CD4-positive, alpha-beta T cell (primary cell): ENCODE measurements around the gene NKAIN2. TPM values are rescaled to one million over a fixed set of nuclear protein-coding genes. Genes with fewer than 3 reads are reported as not detected.

Experiments used
- ATAC-seq: fragments of 200-7000 bp; cut with Tn5 transposase; one replicate; pipeline ENCODE4 v1.10.0; 2022; ENCODE audit warnings: mild to moderate bottlenecking; ENCODE audit not compliant: poor library complexity
- CTCF ChIA-PET: fragments of 350-600 bp; sonication (Branson Sonifier 250); formaldehyde crosslinking; loops from one replicate; lab custom pipeline; 2021; ENCODE audit warnings: antibody characterized with exemption, inconsistent platforms; lab: Charles Lee
- POLR2A ChIA-PET: fragments of 350-600 bp; sonication (Branson Sonifier 250); formaldehyde crosslinking; loops from one replicate; lab custom pipeline; 2021; ENCODE audit warnings: antibody characterized with exemption, inconsistent platforms; lab: Charles Lee
- DNase-seq, 14 experiments: peaks; one replicate each; pipeline ENCODE4 v3.0.0-alpha.2; 2013 to 2020; ENCODE audit warnings: mixed read lengths in 2 of 14
- H3K27ac ChIP-seq, 2 donors: one replicate each; pipeline versions ENCODE4 v1.5.1 to v1.7.0; 2013; ENCODE audit warnings: low read length in 2 of 2, low read depth in 1 of 2, mild to moderate bottlenecking in 1 of 2
- H3K27me3 ChIP-seq, 2 experiments: 1 replicate in 1 of 2; 2 replicates in 1 of 2; pipeline versions ENCODE4 v1.6.1 to v1.7.0; 2013; ENCODE audit warnings: low read length in 2 of 2, control low read depth in 1 of 2, mild to moderate bottlenecking in 1 of 2, moderate library complexity in 1 of 2; ENCODE audit not compliant: insufficient read depth in 2 of 2, control insufficient read depth in 1 of 2
- H3K36me3 ChIP-seq: one replicate; pipeline ENCODE4 v1.6.1; 2013; ENCODE audit warnings: low read length, control low read depth; ENCODE audit not compliant: insufficient read depth
- H3K4me1 ChIP-seq: one replicate; pipeline ENCODE4 v1.6.1; 2013; ENCODE audit warnings: low read length, control low read depth; ENCODE audit not compliant: insufficient read depth
- H3K4me3 ChIP-seq: one replicate; pipeline ENCODE4 v1.5.1; 2013; ENCODE audit warnings: mild to moderate bottlenecking, low read length, moderate library complexity
- H3K9me3 ChIP-seq, 2 experiments: 1 replicate in 1 of 2; 2 replicates in 1 of 2; pipeline versions ENCODE4 v1.6.1 to v1.7.0; 2013; ENCODE audit warnings: low read length in 2 of 2, mild to moderate bottlenecking in 2 of 2, control low read depth in 1 of 2, moderate library complexity in 1 of 2; ENCODE audit not compliant: control insufficient read depth in 1 of 2, insufficient read depth in 1 of 2
- H3K27ac Mint-ChIP-seq: one replicate; pipeline ENCODE4 v1.8.0; 2020; ENCODE audit warnings: mixed read lengths
- H3K27me3 Mint-ChIP-seq: one replicate; pipeline ENCODE4 v1.8.0; 2021; ENCODE audit warnings: mixed read lengths
- H3K36me3 Mint-ChIP-seq: one replicate; pipeline ENCODE4 v1.8.0; 2021; ENCODE audit warnings: low read depth, mixed read lengths
- H3K4me1 Mint-ChIP-seq: one replicate; pipeline ENCODE4 v1.8.0; 2021; ENCODE audit warnings: low read depth, mixed read lengths
- H3K4me3 Mint-ChIP-seq: one replicate; pipeline ENCODE4 v1.8.0; 2020; ENCODE audit warnings: mild to moderate bottlenecking, mixed read lengths
- H3K9me3 Mint-ChIP-seq: one replicate; pipeline ENCODE4 v1.8.0; 2020; ENCODE audit warnings: mixed read lengths
- CTCF ChIP-seq: fragments of 200-600 bp; IDR thresholded peaks from one replicate; pipeline ENCODE4 v1.8.0; 2022; ENCODE audit warnings: antibody characterized with exemption, mild to moderate bottlenecking
- intact Hi-C, 2 experiments: fragments of 100-400 bp; cut with DNase I in 1 of 2; cut with micrococcal nuclease in 1 of 2; formaldehyde crosslinking; loops; one replicate each; pipeline versions ENCODE4 v1.15.1 to v1.9.0; 2023 to 2025; cut with DNase I, micrococcal nuclease
- total RNA-seq, 174 experiments: library from RNA in 2 of 174; stranded (reverse) in 2 of 174; gene quantifications; one replicate each; pipeline ENCODE4 v1.2.3 and lab custom pipeline; 2021 to 2026

Gene NKAIN2
- total RNA-seq, 2 experiments from 2014 or later = not detected

GRCh38 chr6:124714728-124715127, 911.1 kb downstream of the NKAIN2 start:
- DNase-seq = no peak

GRCh38 chr6:124719913-124720312, 916.2 kb downstream of the NKAIN2 start:
- H3K4me3 ChIP-seq = no peak overlapping the region
- ATAC-seq = no peak
- Mint-ChIP-seq H3K27me3 (no peaks in the 10 kb centered on the region), H3K9me3 (peaks cover under 1% of the 10 kb centered on the region), H3K27ac (no peak overlapping the region), H3K4me3 (no peak overlapping the region), H3K36me3 (no peaks in the 10 kb centered on the region), H3K4me1 (no peaks in the 10 kb centered on the region)
- H3K27me3 ChIP-seq = no peaks in the 10 kb centered on the region
- TF ChIP-seq CTCF = no peak
- no peak for DNase-seq
- H3K36me3 ChIP-seq = no peaks in the 10 kb centered on the region
- H3K27ac ChIP-seq = no peak overlapping the region
- H3K4me1 ChIP-seq = no peaks in the 10 kb centered on the region
- peaks cover 0 to 4% of the 10 kb centered on the region in 2 experiments for H3K9me3 ChIP-seq
- ChIA-PET POLR2A (no interaction called here), CTCF (no interaction called here)
- intact Hi-C loops = no loop called here

More at GRCh38 chr6:124714728-124715127, 911.1 kb downstream of the NKAIN2 start:
- CTCF ChIA-PET = no interaction called here
- H3K4me1 ChIP-seq = no peaks in the 10 kb centered on the region
- Mint-ChIP-seq H3K4me3 (no peak overlapping the region), H3K4me1 (no peaks in the 10 kb centered on the region), H3K27me3 (no peaks in the 10 kb centered on the region), H3K9me3 (no peaks in the 10 kb centered on the region), H3K36me3 (no peaks in the 10 kb centered on the region), H3K27ac (no peak overlapping the region)
- H3K9me3 ChIP-seq = peaks cover 0 to 4% of the 10 kb centered on the region in 2 experiments
- no peak overlapping the region for H3K27ac ChIP-seq
- no peaks in the 10 kb centered on the region for H3K27me3 ChIP-seq
- intact Hi-C loops = no loop called here
- H3K4me3 ChIP-seq = no peak overlapping the region
- TF ChIP-seq CTCF = no peak
- ATAC-seq = no peak
- H3K36me3 ChIP-seq = no peaks in the 10 kb centered on the region
- POLR2A ChIA-PET = no interaction called here

- ATAC-seq (no peak), DNase-seq (no peak)
- intact Hi-C loops = no loop called here
- no peak overlapping the region for H3K4me3 ChIP-seq
- Mint-ChIP-seq H3K4me3 (no peak overlapping the region), H3K27ac (no peak overlapping the region), H3K27me3 (no peaks in the 10 kb centered on the region), H3K9me3 (peaks cover 2% of the 10 kb centered on the region), H3K36me3 (no peaks in the 10 kb centered on the region), H3K4me1 (no peaks in the 10 kb centered on the region)
- no peaks in the 10 kb centered on the region for H3K4me1 ChIP-seq
- ChIA-PET CTCF (no interaction called here), POLR2A (no interaction called here)
- H3K9me3 ChIP-seq = peaks cover 0 to 4% of the 10 kb centered on the region in 2 experiments
- H3K27ac ChIP-seq = no peak overlapping the region
- no peaks in the 10 kb centered on the region for H3K36me3 ChIP-seq
- no peaks in the 10 kb centered on the region for H3K27me3 ChIP-seq
- no peak for TF ChIP-seq CTCF
Measured at GRCh38 chr6:124721331-124721730, 917.7 kb downstream of the NKAIN2 start.
